ENCODE data around the gene CAPNS2. TPM values are rescaled to one million over a fixed set of nuclear protein-coding genes. Genes with fewer than 3 reads are reported as not detected.

The CAPNS2 gene
- total RNA-seq, 1 experiment from 2014 or later: not detected

GRCh38 chr16:55563797-55564196 lies 2.7 kb upstream of the CAPNS2 start:
- Histone ChIP-seq H3K23me2 (ENCODE audit: insufficient read length, low read depth, low read length, poor library complexity, severe bottlenecking) (no peaks in the 10 kb centered on the region), H2BK12ac (ENCODE audit: insufficient read length, low read depth, low read length) (no peak overlapping the region), H2AK5ac (ENCODE audit: insufficient read length, low read length) (no peak overlapping the region), H3K23ac (ENCODE audit: insufficient read length, low read depth, low read length) (no peak overlapping the region), H4K5ac (ENCODE audit: insufficient read length, low read depth, low read length) (no peak overlapping the region), H2BK20ac (ENCODE audit: low read depth, low read length, poor library complexity, severe bottlenecking) (no peak overlapping the region), H2AFZ (ENCODE audit: low read length) (no peak overlapping the region), H3K56ac (ENCODE audit: insufficient read length, low read depth, low read length) (no peak overlapping the region), H3K4me1 (ENCODE audit: insufficient read depth, low read length) (no peaks in the 10 kb centered on the region), H3T11ph (ENCODE audit: low read length) (no peak overlapping the region), H4K20me1 (ENCODE audit: control insufficient read depth, insufficient read depth, insufficient read length) (no peaks in the 10 kb centered on the region), H2BK15ac (ENCODE audit: low read depth, low read length) (no peak overlapping the region), H4K91ac (ENCODE audit: insufficient read length, low read depth, low read length) (no peak overlapping the region), H3K4me2 (ENCODE audit: insufficient read depth, insufficient read length, low read length) (no peak overlapping the region), H3K79me1 (ENCODE audit: insufficient read depth, low read depth, low read length, poor library complexity, severe bottlenecking) (no peaks in the 10 kb centered on the region), H3K4ac (ENCODE audit: low read depth, low read length) (no peak overlapping the region), H3K79me2 (ENCODE audit: insufficient read depth, low read length) (no peaks in the 10 kb centered on the region), H3K9me3 (ENCODE audit: control insufficient read depth, low read depth, low read length) (no peaks in the 10 kb centered on the region), H3K18ac (ENCODE audit: insufficient read length, low read depth, low read length) (no peak overlapping the region), H2BK120ac (ENCODE audit: low read depth, low read length, poor library complexity, severe bottlenecking) (no peak overlapping the region), H4K8ac (replicated peaks; ENCODE audit: insufficient read length, low read depth, low read length) (no peak overlapping the region), H3K9ac (ENCODE audit: extremely low read depth, insufficient read length, low read length) (no peak overlapping the region), H2BK5ac (ENCODE audit: insufficient read length, low read length) (no peak overlapping the region), H3K27ac (ENCODE audit: insufficient read length, low read depth, low read length) (no peak overlapping the region), H3K27me3 (ENCODE audit: insufficient read depth, low read length) (no peaks in the 10 kb centered on the region), H3K14ac (ENCODE audit: insufficient read depth, low read length) (no peak overlapping the region)
- H3K4me3 Mint-ChIP-seq: no peak overlapping the region
- no peaks in the 10 kb centered on the region for H3K27me3 Mint-ChIP-seq (ENCODE audit: low read depth)
- DNase-seq: no peak
- no CpG with 5 or more reads among the region's 2 CpGs for WGBS (ENCODE audit: extremely low coverage, insufficient read length, low lambda C conversion rate)
- H3K4me1 Mint-ChIP-seq: no peaks in the 10 kb centered on the region
- no peaks in the 10 kb centered on the region for H3K36me3 Mint-ChIP-seq (ENCODE audit: insufficient read depth in 1 of 3, low read depth in 3 of 3)
- no peak for TF ChIP-seq CTCF (conservative IDR thresholded peaks at IDR 0.05)
- no peaks in the 10 kb centered on the region for H3K9me3 Mint-ChIP-seq
- H3K27ac Mint-ChIP-seq: no peak overlapping the region

All from H9 (cell line).